Globus pallidus (tissue), 1 donor: ENCODE results near the gene CCDC187.
A peak's percentile ranks its signal among the peaks of the same experiment; 100 is the strongest.

Source experiments
- DNase-seq: peaks from one replicate; pipeline ENCODE4 v3.0.0-alpha.2; 2015; ENCODE audit warnings: low spot score

Gene CCDC187

DNA sequence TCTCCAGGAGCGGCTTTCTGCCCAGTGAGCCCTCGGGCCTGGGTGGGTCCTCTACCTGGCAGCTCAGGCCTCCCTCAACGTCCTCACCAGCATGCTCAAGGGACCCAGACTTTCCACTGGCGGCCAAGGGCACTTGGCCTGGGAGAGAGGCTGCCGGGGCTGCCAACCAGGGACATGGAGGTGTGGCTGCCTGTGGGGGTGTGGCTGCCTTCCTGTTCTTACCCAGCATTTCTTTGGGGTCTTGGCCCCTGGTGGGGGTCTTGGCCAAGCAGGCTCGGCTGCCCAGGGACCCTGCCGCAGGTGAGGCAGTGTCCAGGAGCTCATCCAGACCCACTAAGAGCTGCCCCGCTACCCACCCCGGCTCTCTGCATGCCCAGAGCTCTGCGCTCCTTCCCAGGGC is 51.0 kb downstream of the CCDC187 start:
- no peak for DNase-seq

DNA sequence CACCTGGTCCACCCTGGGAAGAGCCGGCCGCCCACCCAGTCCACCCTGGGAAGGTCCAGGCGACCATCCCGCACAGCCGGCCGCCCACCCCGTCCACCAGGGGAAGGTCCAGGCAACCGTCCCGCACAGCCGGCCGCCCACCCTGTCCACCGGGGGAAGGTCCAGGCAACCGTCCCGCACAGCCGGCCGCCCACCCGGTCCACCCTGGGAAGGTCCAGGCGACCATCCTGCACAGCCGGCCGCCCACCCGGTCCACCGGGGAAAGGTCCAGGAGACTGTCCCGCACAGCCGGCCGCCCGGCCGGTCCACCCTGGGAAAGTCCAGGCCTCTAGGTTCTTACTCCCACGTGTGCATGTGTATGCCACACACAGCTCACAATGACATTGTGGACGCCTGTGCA is 51.6 kb downstream of the CCDC187 start:
- DNase-seq: no peak

DNA sequence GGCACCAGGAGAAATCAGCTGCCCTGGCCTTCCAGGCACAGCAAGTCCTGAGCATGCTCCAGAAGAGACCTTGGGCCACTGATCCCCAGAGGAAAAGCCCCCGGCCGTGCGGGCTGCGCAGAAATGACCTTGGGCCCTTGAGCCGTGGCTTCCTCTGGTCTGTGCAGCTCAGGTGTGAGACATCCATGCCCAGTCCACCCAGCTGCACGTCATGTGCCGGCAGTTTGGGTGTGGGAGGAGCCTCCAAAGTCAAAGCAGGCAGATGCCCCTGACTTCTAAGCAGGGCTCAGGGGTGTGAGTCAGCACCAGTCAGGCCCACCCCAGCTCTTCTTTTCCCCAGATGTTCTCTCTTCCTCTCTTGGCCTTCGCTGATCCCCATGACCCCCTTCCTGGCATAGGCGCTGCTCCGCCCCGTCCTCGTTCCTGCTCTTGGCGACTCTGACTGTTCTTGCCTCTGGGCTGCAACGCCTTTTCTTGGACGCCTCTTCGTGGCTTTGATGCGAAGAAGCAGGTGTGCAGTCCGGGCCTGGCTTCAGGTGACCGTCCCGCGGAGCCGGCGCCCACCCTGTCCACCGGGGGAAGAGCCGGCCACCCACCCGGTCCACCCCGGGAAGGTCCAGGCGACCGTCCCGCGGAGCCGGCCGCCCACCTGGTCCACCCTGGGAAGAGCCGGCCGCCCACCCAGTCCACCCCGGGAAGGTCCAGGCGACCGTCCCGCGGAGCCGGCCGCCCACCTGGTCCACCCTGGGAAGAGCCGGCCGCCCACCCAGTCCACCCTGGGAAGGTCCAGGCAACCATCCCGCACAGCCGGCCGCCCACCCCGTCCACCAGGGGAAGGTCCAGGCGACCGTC is 52.4 kb downstream of the CCDC187 start:
- no peak for DNase-seq

DNA sequence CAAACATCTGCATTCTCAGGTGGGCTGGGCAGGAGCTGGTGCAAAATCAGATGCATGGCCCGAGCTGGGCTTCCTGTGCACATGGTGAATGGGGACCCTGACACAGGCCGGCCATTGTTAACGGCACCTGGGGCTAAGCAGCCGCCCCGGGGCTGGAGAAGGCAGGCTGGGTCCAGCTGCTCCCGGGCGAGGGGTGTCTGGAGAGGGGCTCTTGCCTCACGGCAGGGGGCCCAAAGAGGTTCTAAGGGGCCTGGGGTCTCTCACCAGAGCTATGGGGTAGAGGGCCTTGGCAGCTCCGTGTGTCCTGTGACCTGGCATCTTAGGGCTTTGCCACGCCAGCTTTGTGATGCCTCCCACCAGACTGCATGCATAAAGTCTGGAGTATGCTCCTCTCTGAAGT is 53.2 kb downstream of the CCDC187 start:
- no peak for DNase-seq

DNA sequence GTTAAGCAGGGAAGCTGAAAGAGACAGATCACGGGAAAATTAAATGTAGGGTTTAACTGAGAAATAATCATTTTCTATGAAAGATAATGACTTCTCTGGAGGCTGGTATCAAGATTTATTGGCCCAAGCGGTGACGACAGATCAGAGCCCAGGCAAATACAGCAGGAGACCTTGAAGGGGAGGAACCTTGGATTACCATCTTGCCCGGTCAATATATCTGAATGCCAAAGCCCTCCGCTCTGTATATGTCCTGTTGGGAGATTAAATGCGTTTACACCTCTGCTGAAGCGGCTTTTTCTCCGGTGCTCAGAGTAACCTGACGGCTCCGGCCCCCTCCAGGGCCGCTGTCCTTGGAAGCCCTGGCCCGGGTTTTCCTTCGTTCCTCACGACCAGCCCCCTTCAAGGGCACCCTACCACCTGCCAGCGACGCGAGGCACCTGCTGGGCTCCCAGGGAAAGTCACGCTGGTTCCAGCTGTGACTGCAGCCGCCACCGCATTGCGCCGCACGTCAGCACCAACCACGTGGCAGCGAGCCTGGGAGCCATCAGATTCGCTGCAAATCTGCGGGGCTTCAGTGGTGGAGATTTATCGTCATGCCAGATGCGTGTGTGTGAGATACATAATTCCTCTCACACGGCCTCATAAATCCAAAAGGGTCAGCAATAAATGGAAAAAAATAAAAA is 53.9 kb downstream of the CCDC187 start:
- DNase-seq: no peak

DNA sequence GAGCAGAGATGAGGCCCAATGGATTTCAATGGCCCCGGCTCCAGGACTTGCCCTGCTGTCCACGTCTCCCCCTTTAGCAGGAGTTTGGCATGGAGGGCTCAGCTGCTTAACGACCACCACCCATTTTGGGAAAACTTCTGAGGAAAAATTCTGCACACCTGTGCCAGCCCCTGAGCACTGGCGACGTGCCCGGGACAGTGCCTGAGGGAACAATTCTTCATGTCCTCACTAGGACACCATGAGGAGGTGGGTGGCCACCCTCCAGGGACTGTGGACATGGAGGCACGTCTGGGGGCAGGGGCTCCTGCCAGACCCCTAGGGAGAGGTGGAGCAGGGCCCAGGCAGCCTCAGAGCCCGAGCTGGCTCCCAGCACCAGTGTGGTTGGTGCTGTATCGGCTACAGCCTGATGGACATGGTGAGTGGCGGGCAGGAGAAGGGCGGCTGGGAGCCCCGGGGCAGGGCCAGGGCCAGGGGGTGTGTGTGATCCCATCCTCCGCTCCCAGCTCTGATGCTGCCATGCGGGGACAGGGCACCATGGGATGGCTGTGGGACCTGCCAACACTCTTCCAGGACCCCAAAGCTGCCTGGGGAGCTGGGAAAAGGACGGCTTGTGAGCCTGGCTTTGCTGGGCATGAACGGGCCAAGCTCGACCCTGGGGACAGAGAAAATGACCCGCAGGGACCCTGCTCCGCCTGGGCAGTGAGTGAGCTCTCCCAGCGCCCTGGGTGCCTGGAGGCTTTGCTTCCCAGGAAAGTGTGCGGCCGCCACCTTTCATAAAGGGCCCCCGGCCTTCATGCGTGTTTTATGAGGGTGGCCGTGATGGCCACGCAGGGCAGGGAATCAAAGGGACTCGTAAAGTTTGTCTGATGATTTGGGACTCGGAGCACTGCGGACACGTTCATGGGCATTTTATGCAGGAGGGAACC is 54.7 kb downstream of the CCDC187 start:
- DNase-seq: no peak

DNA sequence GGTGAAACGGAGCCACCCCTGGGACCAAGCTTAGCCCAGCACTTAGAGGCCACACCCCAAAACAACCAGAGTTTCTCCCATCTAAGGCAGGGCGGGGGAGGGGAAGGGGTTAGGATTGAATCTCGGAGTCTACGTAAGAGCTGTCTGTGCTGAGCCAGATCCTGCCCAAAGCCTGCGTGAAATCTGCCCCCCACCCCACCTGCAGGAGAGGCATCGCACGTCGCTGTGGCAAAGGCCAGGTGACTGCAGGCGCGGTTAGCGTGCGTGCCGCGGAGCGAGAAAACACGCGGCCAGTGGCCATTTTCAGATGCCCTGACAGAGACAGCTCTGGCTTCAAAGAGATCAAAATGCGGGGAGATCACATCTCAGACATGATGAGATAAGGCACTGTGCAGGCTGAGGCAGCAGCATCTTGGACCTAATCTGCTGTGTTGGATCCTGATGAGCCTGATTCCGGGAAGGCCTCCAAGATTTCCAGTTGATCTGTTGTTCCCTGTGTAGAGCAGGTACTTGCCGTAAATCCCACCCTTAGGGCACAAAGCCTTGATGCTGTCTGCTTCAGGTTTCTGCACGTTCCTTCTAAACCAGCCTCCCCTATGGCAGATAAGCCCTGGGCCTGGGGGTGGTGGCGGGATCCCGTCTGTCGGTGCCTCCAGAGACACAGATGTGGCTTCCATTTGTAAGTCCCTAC is 55.8 kb downstream of the CCDC187 start:
- DNase-seq: no peak

DNA sequence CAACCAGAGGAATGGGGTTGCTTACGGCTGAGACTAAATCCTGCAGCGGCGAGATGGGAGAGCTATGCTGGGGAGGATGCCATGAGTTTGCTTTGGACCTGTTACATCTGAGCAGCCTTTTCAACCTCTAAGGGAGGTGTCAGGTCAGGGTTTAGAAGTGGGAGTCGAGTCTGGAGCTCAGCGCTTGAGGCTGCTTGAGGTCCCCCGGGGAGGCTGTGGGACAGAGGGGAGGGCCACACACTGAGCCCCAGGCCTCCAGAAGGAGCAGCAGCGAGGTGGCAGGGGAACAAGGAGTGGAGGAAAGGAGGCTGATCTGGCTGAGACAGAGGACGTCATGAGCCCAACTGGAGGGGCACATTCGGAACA is 56.4 kb downstream of the CCDC187 start:
- no peak for DNase-seq

DNA sequence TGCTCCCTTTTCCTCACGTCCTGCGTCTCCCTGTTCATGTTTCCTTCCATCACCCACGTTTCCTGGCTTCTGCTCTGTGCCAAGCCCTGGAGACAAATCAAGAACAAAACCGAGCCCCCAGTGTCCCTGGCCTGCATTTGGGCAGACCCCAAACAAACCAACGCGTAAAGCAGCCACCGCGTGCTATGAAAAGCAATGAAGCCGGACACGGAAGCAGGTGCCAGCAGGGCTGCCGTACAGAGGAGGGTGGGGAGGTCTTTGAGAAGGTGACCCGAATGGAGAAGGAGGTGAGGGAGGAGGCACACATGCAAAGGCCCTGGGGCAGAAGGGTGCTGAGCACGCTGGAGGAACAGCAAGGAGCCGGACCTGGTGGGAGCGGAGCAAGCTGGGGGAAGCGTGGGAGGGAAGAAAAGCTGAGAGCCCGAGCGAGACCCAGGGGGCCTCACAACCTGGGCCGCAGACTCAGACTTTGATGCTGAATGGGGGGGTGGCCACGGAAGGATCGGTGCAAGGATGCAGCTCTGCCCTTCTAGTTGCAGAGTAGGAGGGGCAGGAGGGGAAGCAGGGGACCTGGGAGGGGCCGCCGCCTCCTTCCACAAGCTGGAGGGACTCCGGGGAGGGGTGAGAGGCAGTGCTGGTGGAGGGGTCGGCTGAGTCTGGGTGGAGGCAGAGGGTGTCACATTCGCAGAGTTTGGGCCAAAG is 56.9 kb downstream of the CCDC187 start:
- DNase-seq: no peak

DNA sequence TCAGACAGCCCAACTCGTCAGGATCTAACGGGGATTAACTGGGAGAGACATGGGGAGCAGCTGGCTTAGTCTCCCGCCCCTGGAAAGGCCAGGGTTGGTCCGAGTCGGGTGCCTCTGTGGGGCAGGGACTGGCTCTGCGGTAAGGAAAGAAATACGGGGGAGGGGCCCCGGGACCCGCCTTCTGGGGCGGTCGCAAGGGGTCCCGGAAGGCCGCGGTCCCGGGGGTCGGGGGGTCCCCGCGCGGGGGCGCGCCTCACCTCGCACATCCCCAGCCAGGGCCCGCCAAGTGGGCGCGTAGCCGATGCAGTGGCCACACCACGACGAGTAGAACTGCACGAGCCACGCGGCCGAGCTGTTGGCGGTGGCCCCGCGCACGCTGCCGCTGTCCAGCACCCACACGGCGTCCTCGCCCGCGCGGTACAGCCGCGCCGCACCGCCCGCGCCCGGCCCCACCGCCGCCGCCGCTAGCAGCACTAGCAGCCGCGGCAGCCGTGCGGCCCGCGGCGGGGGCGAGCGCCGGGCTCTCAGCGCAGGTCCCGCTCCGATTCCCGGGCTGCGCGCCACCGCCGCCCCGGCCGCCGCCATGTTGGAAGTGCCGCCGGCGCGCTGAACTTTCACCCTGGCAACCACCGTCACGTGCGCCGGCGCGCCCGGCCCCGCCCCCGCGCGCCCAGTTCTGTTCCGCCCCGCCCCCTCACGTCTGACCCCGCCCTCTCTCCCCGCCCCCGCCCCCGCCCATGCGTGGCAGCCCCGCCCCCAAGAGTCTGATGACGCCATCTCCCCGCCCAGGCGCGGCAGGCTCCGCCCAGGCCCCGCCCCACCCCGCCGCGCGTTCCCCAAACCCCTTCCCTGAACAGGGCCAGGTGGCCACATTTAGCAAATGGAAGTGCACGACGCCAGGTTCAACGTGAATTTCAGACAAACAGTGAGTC is 58.4 kb downstream of the CCDC187 start, which contains the start of gene QSOX2:
QSOX2 (minus strand) TSS at position 594 of the 932 bp plus-strand sequence; CDS start at position 585, 9 bp downstream.
- peak; percentile 77 for DNase-seq

DNA sequence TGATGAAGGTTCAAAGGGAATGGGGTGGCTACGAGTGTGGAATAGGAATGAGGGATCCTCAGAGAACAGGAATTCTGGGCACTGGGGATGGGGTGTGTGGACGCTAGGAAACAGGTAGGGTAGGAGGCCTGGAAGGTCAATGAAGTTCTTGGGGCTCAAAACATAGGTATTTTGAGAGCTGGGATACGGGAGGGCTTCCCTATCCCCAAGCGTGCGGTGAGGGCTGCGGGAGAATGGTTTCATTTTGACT is 59.0 kb downstream of the CCDC187 start:
- no peak for DNase-seq

DNA sequence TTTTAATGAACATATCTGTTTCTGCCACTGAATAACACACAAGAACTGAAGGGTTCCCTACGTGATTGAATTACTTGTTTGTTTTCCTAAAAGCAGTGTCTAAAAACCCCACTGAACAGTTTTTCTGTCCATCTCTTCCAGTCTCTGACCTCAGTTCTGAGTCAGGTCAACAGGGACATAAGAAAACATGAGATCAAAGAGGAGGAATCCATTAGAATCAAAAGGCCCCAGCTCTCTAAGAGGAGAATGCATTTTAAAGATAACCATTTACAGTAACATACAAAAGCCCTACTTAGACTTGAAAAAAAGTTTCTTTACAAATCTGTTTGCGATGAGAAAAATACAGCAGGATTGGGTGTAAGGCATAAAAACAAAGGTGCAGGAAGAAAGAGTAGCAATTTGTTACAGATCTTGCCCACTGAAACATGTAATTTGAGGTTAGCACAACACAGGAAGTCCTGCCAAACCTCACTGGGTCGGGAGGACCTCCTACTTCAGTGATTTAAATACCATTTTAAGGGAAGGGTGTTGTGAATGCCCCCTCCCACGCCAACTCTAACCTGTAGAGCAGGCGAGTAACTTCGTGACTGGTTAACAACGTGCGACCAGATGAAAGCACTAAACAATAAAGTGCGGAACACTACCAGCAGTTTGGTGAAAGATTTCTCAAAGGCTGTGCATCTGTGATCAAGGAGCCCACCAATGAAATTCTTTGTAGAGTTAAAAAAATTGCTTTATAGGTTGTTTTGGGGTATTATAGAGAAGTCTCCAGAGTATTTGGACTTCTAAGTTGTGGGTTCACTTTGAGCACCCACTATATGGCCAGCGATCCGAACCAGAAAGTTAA is 59.5 kb downstream of the CCDC187 start:
- DNase-seq: no peak

DNA sequence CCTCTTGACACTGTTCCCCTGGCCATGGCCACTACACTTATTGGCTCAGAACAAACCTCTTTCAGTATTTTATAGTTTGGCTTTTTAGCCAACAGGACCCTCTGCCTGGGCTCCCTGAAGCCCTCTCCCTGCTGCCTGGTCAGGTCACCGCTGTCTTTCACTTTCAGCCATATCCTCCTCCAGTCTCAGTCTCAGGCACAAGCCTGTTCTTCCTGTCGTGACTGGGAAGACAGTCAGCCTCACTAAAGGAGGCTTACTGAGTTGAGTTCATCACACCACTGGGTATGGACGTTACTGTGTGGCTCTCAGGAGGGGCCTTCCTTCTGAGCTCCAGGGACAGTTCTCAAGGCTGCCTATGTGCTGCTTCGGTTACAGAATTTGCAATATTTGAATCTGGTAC is 60.3 kb downstream of the CCDC187 start:
- DNase-seq: no peak

DNA sequence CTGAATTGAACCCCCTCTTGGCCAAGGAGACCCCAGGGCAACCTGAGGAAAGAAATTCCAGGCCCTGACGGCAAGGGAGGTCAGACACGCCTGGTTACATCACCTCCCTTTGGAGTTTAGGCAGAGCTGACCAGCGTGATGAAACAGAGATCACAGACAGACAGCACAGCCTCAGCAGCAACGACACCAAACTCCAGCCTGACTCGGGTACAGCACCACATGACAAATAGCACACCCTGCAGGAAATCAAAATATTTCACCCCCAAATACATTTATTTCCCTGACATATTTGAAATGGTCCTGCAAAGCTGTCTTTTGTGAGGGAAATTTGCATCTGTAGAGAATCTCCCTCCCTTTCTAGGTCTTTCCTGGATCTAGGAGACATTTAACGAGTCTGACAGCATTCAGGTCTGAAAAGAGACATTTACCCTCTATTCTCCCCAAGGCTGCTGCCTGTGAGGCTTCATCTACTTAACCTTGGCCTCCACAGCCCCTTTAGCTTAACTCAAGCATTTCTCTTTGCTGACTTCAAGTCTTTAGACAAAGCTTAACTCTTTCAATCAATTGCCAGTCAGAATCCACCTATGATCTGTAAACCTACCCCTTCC is 60.9 kb downstream of the CCDC187 start:
- DNase-seq: no peak

DNA sequence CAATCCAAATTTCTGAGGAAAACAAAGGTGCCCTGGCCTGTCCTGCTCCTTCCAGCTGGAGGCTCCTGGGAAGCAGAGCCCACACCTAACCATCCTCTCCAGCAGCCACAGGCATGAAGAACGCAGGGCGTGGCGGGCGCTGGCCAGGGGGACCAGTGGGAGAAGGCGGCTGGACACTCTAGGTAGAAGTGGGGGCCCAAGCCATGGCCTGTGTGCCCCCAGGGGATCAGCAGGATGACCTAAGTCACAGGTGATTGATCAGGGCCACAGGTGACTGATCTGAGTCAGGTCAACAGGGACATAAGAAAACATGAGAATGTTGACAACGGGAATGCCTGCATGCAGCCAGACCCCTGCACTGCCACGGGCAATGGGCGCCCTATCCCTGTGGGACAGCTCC is 61.6 kb downstream of the CCDC187 start:
- no peak for DNase-seq

DNA sequence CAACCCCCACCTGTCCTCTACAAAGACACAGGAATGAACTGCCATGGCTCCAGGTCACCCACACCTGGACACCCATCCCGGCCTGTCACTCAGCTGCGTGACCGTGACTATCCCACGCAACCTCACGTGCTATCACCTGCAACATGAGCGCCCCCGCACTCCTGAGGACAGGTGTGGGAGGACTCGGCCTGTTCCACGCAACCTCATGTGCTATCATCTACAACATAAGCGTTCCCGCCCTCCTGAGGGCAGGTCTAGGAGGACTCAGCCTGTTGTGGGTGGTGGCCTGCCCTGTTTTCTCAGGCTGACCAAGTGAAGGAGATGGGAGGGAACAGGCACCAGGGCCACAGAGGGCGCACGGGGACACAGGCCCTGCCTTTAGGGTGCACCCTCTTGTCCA is 62.4 kb downstream of the CCDC187 start:
- no peak for DNase-seq

DNA sequence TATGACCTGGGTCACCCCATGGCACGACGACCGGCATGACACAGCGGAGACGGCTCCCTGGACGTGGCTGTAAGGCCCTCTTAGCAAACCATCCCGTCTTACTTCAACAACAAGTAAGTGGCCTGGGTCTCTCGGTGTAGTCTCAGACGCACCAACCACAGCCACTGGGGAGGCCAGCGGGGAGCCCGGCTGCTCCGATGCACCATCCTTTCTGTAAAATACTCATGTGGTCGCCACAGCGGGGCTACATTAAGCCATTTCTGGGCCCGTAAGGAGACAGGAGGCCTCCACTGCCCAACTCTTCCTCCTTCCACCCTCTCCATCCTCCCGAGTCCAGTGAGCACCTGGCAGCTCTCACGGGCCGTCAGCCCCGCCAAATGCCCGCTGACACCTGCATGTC is 63.0 kb downstream of the CCDC187 start:
- no peak for DNase-seq

DNA sequence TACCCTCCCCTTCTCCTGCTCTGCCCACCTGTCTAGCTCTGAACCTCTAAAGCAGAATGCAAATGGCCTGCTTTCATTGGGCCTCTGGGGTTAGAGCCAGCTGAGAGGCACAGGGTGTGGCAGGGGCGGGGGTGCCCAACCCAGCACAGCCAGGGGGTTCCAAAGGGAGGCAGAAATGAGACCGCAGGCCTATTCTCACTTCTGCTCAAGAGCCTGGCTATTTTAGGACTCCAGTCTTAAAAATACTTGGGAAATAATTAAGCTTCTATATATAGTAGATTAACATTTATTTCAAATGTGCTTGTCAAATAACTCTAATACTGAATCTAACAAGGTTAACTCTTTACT is 63.9 kb downstream of the CCDC187 start:
- no peak for DNase-seq
